HG02840 (cell line): ENCODE measurements around the gene FBXL12.
"Not testable (repeated sequence)": the region's sequence is repeated elsewhere in the genome, so short reads cannot be mapped to it uniquely, and the experiment has no call there.

Experiments
- ATAC-seq: cut with Tn5 transposase; IDR thresholded peaks from one replicate; pipeline ENCODE4 v1.9.1; 2021; ENCODE audit warnings: mild to moderate bottlenecking, moderate library complexity, moderate number of reproducible peaks; ENCODE audit not compliant: unreplicated experiment, low FRiP score

The FBXL12 gene, protein sequence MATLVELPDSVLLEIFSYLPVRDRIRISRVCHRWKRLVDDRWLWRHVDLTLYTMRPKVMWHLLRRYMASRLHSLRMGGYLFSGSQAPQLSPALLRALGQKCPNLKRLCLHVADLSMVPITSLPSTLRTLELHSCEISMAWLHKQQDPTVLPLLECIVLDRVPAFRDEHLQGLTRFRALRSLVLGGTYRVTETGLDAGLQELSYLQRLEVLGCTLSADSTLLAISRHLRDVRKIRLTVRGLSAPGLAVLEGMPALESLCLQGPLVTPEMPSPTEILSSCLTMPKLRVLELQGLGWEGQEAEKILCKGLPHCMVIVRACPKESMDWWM

DNA sequence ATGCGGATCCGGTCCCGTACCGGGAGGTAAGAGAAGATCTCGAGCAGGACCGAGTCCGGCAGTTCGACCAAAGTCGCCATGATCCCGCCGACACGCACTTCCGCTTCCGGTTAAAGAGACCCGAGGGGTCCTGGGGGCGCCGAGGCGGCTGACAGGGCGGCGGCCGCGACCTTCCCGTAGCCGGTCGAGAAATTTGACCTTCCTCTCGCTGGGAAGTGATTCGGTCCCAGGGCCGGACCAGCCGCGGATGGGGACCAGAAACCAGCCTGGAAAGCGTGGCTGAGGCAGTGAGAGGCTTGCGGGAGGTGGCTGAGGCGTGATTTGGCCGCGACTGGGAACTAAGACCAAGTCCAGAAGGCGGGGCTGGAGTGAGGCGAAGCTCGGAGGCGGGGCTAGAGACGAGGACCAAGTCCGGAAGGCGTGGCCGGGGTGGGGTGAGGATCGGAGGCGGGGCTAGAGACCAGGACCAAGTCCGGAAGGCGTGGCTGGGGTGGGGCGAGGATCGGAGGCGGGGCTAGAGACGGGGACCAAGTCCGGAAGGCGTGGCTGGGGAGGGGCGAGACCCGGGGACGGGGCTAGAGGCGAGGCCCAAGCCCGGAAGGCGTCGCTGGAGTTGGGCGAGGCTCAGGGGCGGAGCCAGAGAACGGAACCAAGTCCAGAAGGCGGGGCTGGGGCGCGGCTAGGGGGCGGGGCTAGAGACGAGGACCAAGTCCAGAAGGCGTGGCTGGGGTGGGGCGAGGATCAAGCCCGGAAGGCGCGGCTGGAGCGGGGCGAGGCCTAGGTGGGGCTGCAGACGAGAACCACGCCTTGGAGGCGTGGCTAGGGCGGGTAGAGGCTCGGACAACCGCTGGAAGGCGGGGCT is at the start of gene FBXL12:
Gene FBXL12, minus strand, starts transcription at position 346 of the 862 bp plus-strand sequence. Its CDS starts 266 bp downstream, at position 80.
- peak; percentile 87 for ATAC-seq

DNA sequence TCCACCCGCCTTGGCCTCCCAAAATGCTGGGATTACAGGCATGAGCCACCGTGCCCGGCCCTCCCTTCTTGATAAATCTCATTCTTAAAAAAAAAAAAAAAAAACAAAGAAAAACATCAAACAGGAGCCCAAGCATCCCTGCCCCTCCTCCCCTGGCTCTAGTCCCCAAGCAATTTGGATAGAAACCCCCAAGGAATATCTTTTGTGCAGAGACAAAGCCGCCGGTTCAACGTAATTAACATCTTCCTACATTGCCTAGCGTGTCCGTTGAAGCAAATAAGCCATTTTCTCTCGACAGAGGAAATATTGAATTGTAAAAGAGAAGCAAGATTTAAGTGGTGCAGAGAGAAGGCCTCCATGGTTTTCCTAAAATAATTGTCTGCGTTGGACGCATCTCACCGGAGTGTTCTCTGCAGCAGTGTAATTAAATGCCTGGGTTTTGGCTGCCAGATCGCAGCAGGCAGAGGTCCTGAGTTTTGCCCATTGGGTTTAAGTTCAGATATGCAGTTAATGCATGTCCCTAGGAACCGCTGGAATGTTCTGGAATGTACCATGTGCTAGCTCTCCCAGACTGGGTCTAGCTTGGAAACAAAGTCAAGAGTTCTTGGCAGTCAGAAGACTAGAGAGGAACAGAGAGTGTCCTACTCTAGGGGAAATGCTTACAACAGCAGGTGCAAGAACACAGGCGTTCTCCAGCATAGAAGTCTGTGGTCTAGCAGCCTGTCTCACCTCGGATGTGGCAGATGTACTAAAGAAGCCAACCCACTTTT is 47.0 kb upstream of the FBXL12 start:
- no peak for ATAC-seq

- no peak for ATAC-seq
Measured at GRCh38 chr19:9863759-9864158, 44.9 kb upstream of the FBXL12 start.

DNA sequence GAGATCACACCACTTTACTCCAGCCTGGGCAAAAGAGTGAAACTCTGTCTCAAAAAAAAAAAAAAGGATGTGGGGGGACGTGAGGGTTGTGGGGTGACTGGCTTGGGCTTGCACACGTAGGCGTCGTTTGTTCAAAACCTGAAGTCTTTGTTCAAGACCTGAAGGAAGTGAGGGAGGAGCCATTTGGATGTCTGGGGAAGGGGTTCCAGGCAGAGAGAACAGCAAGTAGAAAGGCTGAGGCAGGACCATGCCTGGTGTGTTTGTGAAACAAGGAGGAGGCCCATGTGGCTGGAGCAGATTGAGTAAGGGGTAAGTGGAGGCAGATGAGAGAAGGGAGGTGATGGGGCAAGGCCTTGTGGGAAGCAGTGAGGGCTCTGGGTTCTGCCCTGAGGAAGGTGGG is 44.1 kb upstream of the FBXL12 start:
- ATAC-seq = no peak

GRCh38 chr19:9861503-9861902 is 42.6 kb upstream of the FBXL12 start:
- ATAC-seq = no peak

DNA sequence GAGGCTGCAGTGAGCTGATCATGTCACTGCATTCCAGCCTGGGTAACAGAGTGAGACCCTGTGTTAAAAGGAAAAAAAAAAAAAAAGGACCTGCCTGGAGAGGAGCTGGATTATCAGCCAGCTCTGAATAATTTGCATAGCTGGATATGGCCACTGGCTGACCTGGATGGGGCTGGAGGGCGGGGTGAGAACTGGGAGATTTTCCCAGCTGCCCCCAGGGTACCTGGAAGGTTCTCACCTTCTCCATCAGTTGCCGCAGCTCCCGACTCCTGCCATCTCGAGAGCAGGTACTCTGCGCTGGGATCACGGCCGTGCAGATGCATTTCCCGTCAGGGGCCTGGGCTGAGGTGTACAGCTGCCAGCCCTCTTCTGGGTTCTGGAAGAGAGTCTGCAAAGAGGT is 41.5 kb upstream of the FBXL12 start:
- ATAC-seq = no peak

DNA sequence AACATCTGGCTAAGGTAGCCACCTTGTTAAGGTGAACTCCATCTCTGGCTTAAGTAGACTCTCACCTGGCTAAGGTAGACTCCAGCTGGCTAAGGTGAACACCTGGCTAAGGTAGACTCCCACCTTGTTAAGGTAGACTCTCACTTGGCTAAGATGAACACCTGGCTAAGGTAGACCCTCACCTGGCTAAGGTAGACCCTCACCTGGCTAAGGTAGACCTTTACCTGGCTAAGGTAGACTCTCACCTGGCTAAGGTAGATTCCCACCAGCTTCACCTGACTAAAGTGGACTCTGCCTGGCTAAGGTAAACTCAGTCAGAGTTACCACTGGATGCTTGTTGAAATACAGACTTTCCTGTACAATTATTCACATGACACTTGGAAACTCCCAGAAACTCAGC is 39.9 kb upstream of the FBXL12 start:
- ATAC-seq = no peak

DNA sequence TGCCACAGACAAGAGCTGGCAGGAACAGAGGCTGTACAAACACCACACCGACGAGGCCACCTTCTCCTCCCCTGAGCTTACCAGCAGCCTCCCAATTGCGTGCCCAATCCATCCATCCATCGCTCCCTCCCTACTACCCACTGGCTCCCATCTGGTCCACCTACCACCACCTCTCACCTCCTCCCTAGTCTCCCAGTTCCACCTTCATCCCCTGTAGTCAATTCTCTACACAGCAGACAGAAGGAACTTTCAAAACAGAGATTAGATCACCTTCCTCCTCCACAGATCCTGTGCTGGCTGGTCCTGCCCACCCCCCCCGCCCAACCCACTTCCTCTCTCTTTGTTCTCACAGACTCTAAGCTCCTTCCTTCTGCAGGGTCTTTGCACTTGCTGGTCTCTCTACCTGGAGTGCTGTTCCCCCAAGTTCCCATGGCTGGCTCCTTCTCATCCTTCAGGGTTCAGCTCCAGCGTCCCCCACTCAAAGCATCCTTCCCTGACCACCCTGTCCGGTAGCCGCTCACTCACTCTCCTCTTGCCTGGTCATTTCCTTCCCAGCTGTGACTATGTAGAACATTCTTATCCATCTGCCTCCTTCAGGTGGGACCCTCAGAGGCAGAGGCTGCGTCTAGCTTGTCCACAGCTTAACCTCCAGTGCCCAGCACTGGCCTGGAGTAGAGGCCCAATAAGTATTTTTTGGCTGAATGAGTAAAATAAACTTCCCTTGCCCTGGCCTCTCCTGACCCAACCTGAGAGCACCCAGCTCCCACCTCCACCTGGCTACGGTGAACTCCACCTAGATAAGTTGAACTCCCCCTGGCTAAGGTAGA is 39.3 kb upstream of the FBXL12 start:
- no peak for ATAC-seq

- no peak for ATAC-seq
Measured at GRCh38 chr19:9857076-9857721, 38.3 kb upstream of the FBXL12 start.

- ATAC-seq = no peak
Measured at GRCh38 chr19:9856609-9857008, 37.7 kb upstream of the FBXL12 start.

DNA sequence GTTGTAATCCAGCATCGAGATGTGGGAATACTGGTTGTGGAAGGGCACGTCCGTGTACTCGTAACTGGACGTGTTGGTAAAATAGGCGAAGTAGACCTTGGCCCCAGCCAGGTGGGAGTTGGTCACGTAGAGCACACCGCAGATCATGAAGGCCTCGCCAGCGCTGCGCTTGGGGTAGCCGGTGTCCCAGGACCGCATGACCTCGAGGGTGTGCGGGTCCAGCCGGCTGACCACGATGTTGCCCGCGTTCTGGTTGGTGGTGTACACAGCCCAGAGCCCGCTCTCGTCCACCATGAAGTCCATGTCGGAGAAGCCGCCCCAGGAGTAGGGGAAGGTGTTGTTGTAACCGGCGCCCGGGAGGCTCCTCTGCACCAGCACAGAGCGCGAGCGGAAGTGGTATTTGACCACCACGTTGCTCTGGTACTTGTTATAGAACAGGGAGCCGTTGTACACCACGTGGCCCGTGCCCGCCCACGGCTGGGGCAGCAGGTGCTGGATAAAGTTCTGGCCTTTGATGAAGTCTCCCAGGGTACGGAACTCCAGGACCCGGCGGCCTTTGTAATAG is 35.5 kb upstream of the FBXL12 start:
- ATAC-seq = no peak

- no peak for ATAC-seq
Measured at GRCh38 chr19:9850235-9850959, 31.5 kb upstream of the FBXL12 start.

- no peak for ATAC-seq
Measured at GRCh38 chr19:9849791-9850190, 30.9 kb upstream of the FBXL12 start.

DNA sequence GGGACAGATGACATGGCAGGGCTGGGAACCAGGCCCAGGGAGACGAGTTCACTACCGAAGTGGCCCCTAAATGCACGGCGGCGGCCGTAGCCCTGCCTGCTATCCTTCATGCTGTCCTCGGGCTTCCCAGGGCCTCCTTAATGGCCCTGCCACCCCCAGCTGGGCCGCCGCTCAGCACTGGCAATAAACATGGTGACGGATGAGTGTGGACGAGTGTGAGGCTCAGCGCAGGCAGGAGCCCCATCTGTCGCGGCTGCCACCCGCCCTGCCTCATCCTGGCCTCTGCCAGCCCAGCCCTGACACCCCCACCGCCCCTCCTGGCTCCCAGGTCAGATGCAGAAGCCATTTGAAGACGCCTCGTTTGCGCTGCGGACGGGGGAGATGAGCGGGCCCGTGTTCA is 29.9 kb upstream of the FBXL12 start:
- no peak for ATAC-seq

- no peak for ATAC-seq
Measured at GRCh38 chr19:9848060-9848459, 29.2 kb upstream of the FBXL12 start.

- no peak for ATAC-seq
Measured at GRCh38 chr19:9847087-9847671, 28.3 kb upstream of the FBXL12 start.

GRCh38 chr19:9843626-9844273 is 24.9 kb upstream of the FBXL12 start:
- not testable (repeated sequence) for ATAC-seq
